Stimulated activated CD4-positive, alpha-beta T cell treated with anti-CD3 and anti-CD28 coated beads, Interleukin-1b, Interleukin-23, amount 100 ng/mL, for 1 hour (primary cell): ENCODE results near the gene ZNF74.
"Not testable (repeated sequence)": the region's sequence is repeated elsewhere in the genome, so short reads cannot be mapped to it uniquely, and the experiment has no call there.

Experiments used
- DNase-seq, 2 donors: peaks; one replicate each; pipeline ENCODE4 v3.0.0-alpha.2; 2020; ENCODE audit warnings: low read depth in 2 of 2

ZNF74 gene

GRCh38 chr22:20400606-20401375, 6.8 kb downstream of the ZNF74 start:
- no peak for DNase-seq

- DNase-seq: no peak
Measured at GRCh38 chr22:20401376-20402014, 7.5 kb downstream of the ZNF74 start.

DNA sequence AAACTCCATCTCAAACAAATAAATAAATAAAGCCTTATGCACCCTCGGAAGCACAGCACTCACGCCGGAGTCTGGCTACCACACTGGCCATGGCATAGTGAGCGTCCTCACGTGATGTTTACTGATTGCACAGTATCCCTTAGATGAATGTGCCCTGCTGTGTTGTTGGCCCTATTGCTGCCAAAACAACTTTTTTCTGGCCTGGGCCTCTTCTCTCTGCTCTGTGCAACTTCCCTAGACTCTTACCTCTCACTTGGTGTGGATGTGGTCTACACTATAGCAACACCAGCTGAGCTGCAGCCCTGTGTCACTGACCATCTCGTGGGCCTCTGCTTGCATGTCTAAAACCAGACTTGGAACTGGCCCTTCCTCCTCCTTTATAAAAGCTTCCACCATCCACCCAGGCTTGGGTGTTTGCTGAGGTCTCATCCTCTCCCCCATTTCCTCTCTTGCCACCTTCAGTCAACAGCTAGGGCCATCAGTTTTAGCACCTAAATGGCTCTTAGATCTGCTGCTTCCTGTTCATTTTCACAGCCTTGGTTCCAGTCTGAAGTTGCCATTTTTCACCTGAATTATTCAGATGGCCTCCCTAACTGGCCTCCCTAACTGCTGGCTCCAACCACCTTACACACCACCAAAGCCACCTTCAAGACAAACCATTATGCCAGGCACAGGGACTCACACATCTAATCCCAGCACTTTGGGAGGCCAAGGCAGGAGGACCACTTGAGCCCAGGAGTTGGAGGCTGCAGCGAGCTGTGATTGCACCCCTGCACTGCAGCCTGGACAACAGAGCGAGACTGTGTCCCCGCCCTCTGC, 9.2 kb downstream of the ZNF74 start:
- DNase-seq: no peak

DNA sequence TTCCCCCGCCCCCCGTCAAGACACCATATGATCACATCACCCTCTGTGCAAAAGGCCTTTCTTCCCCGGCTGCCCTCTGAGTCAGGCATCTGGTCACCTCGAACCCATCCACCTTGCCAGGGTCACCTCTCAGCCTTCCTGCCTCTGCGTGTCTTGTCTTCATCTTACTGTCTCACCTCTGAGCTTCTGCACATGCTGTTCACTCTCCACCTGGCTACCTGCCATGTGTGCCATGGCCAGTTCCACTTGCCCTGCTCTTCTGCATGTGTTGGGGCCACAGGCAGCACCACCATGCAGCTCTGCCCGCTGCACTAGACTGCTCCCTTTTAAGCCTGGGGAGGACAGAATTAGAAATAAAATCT, 9.8 kb downstream of the ZNF74 start:
- DNase-seq: no peak

DNA sequence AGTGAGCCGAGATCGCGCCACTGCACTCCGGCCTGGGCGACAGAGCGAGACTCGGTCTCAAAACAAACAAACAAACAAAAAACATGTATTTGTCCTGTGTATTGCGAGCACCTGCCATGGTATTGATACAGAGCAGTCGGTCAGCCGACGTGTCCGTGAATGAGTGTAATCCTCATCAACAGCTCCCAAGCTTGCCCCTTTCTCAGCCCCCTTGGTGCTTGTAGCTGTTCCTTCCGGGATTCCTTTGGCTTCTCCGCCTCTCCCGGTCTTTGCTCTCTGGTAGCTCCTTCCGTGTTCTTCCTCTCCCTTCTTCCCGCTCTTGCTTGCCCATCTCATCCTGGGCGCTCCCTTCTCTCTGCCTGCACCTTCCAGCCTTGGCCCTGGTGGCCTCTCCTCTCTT, 10.9 kb downstream of the ZNF74 start:
- no peak for DNase-seq

- no peak for DNase-seq
Measured at GRCh38 chr22:20405291-20405930, 11.5 kb downstream of the ZNF74 start.

DNA sequence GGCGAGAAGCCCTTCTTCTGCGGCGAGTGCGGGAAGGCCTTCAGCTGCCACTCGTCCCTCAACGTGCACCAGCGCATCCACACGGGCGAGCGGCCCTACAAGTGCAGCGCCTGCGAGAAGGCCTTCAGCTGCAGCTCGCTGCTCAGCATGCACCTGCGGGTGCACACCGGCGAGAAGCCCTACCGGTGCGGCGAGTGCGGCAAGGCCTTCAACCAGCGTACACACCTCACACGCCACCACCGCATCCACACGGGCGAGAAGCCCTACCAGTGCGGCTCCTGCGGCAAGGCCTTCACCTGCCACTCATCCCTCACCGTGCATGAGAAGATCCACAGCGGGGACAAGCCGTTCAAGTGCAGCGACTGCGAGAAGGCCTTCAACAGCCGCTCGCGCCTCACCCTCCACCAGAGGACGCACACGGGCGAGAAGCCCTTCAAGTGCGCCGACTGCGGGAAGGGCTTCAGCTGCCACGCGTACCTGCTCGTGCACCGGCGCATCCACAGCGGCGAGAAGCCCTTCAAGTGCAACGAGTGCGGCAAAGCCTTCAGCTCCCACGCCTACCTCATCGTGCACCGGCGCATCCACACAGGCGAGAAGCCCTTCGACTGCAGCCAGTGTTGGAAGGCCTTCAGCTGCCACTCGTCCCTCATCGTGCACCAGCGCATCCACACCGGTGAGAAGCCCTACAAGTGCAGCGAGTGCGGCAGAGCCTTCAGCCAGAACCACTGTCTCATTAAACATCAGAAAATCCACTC, 12.2 kb downstream of the ZNF74 start:
- DNase-seq: no peak

DNA sequence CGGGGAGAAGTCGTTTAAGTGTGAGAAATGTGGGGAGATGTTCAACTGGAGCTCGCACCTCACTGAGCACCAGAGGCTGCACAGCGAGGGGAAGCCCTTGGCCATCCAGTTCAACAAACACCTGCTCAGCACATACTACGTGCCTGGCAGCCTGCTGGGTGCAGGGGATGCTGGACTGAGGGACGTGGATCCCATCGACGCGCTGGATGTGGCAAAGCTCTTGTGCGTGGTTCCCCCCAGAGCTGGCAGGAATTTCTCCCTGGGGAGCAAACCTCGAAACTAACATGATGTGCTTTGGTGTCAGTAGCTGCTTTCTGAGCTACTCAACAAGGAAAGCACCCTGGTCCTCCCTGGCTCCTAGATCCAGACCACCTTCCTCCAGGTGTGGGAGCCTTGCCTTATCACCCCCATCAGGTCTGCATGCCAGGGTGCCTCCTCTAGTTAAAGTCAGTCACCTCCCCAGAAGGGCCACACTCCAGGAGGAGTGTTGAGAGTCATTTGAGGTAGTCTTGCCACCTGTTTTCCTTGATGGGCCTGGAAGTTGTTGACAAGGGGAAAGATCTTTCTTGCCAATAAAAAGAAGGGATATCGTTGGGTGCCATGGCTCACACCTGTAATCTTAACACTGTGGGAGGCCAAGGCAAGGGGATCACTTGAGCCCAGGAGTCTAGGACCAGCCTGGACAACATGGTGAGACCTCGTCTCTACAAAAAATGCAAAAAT, 12.9 kb downstream of the ZNF74 start:
- no peak for DNase-seq

DNA sequence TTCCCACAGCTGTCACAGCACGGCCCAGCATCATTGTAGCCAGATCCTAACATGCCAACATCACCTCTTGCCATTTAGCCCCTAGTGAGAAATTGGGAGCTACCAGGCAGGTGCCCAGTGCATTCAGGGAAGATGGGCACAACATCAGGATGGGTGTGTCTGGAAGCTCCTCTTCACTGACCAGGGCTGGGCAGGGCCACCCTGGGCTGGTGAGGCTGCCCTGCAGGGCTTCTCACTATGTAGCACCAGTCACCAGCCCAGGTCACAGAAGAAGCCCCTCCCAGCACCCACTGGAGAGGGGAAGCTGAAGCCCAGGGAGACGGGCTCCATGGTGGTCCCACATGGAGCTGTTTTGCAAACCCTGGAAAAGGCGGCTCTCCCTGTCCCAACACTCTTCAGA, 13.9 kb downstream of the ZNF74 start:
- DNase-seq: no peak

DNA sequence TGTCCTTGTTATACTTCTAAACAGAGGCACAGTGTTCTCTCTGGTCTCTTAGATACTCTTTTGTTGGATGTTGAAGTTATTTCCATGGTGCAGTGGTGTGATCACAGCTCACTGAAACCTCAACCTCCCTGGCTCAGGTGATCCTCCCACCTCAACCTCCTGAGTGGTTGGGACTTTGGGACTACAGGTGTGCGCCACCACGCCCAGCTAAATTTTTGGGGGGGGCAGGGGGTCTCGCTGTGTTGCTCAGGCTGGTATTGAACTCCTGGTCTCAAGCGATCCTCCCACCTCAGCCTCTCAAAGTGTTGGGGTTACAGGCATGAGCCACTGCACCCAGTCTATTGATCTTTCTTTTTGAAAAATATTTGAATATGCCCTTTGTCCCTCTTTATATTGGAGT, 14.9 kb downstream of the ZNF74 start:
- no peak for DNase-seq

DNA sequence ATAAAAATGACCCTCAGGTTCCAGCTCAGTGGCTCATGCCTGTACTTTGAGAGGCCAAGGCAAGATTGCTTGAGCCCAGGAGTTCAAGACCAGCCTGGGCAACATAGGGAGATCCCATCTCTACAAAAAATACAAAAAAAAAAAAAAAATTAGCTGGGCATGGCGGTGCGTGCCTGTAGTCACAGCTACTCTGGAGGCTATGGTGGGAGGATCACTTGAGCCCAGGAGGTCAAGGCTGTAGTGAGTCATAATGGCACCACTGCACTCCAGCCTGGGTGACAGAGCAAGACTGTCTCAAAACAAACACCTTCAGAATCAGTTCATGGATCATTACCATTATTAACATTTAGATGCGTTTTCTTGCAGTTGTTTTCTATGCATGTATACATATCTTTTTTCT, 15.4 kb downstream of the ZNF74 start:
- DNase-seq: not testable (repeated sequence)

DNA sequence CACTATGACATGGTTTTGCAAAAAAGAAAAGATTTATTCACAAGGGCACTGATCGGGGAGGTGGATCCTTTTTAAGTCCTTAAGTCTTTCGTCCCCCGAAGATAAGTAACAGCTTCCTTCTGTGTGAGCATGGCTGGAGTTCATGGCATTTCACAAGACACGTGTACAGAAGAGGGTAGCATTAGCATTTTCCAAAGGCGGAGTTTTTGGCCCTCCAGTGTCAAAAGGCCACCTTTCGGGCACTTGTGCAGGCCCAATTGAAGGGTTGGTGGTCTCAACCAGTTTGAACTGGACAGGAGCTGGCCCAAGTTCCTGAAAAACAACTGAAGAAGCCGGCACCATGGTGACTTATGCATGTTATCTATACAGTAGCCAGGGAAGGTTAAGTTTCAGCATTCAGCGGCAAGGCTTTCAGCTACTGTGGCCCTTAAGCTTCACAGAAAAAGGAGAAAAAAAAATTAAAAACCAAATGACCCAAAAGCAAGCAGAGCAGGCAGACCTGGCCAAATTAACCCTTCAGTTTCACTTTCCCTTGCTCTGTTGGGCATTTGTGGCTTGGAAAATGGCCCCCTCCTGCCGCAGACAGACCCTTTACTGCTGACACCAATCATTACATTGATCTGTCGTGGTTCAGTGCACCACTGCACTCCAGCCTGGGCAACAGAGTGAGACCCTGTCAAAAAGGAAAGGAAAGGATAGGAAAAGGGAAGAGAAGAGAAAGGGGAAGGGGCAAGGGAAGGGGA, 18.7 kb downstream of the ZNF74 start:
- DNase-seq: no peak

DNA sequence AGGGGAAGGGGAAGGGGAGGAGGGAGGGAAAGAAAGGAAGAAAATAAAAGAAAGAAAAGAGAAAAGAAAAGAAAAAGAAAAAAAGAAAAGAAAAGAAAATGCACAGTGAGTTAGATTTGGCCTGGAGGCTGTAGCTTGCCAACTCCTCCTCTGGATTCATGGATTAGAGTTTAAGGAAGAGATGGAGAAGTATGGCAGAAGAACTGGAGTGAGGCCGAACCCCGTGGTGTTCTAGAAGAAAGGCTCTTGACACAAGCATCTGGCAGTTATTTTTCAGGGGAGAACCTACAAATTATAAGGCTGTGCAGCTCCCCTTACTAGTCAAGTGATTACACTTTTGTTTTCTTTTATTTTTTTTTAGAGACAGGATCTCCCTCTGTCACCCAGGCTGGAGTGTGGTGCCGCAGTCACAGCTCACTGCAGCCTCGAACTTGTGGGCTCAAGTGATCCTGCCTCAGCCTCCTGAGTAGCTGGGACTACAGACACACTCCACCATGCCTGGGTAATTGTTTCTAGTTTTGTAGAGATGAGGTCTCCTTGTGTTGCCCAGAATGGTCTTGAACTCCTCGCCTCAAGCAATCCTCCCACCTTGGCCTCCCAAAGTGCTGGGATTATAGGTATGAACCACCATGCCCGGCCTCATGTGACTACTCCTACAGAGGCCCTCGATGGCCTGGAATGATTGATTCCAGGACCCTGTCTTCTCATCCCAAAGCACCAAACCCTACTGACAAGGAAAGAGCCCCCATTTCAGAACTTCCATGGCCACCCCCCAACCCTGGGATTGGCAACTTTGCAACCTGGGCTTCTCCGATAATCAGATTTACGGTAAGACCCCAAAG, 19.5 kb downstream of the ZNF74 start:
- no peak for DNase-seq

- no peak for DNase-seq
Measured at GRCh38 chr22:20414059-20414440, 20.1 kb downstream of the ZNF74 start.

- DNase-seq: no peak
Measured at GRCh38 chr22:20414450-20414849, 20.5 kb downstream of the ZNF74 start.

DNA sequence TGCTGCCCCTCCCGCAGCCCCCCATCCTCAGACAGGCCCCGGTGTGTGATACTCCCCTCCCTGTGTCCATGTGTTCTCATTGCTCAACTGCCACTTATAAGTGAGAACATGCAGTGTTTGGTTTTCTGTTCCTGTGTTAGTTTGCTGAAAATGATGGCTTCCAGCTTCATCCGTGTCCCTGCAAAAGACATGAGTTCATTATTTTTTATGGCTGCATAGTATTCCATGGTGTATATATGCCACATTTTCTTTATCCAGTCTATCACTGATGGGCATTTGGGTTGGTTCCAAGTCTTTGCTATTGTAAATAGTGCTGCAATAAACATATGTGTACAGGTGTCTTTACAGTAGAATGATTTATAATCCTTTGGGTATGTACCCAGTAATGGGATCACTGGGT, 21.3 kb downstream of the ZNF74 start:
- not testable (repeated sequence) for DNase-seq

GRCh38 chr22:20415699-20416098, 21.7 kb downstream of the ZNF74 start:
- DNase-seq: not testable (repeated sequence)

GRCh38 chr22:20418211-20418788, 24.3 kb downstream of the ZNF74 start:
- DNase-seq: peak; percentile 50

- no peak for DNase-seq
Measured at GRCh38 chr22:20419664-20419951, 25.7 kb downstream of the ZNF74 start.
